Left ventricle myocardium inferior (tissue), 1 donor: Measurements from ENCODE around the gene CYP4A22. TPM values are rescaled to one million over a fixed set of nuclear protein-coding genes. Genes with fewer than 3 reads are reported as not detected.

Source experiments
- DNase-seq: peaks from one replicate; pipeline ENCODE4 v3.0.0-alpha.2; 2020
- H3K27ac ChIP-seq: fragments of 200-600 bp; replicated peaks from 2 replicates; pipeline ENCODE4 v1.8.0; 2021
- H3K27me3 ChIP-seq: fragments of 200-600 bp; 2 replicates; pipeline ENCODE4 v1.8.0; 2021; ENCODE audit warnings: low read depth
- H3K36me3 ChIP-seq: fragments of 200-600 bp; 2 replicates; pipeline ENCODE4 v1.8.0; 2021
- H3K4me1 ChIP-seq: fragments of 200-600 bp; 2 replicates; pipeline ENCODE4 v1.8.0; 2021
- H3K4me3 ChIP-seq: fragments of 200-600 bp; 2 replicates; pipeline ENCODE4 v1.8.0; 2021; ENCODE audit warnings: mild to moderate bottlenecking, moderate library complexity
- H3K9me3 ChIP-seq: fragments of 200-600 bp; replicated peaks from 2 replicates; pipeline ENCODE4 v1.8.0; 2021
- intact Hi-C: fragments of 100-400 bp; cut with micrococcal nuclease; formaldehyde crosslinking; loops from one replicate; pipeline ENCODE4 v1.11.0; 2022
- total RNA-seq: library from RNA; stranded (reverse); fragmentation: NEBNext Ultra II Directional; extraction: Animal tissue kit (Norgen Biotek cat#: 25700); gene quantifications from one replicate; pipeline ENCODE4 v1.2.1, GENCODE V29; 2021
- TF ChIP-seq, protein P1 (sequence below): fragments of 200-600 bp; IDR thresholded peaks from 2 replicates; pipeline ENCODE4 v1.8.0; 2021; ENCODE audit warnings: antibody characterized with exemption, mild to moderate bottlenecking, borderline replicate concordance
- donor health status: DM: no; HTN: yes; CAD: no; lungs with severe emphysema.

Gene CYP4A22
- total RNA-seq, 1 donor from 2014 or later: not detected

DNA sequence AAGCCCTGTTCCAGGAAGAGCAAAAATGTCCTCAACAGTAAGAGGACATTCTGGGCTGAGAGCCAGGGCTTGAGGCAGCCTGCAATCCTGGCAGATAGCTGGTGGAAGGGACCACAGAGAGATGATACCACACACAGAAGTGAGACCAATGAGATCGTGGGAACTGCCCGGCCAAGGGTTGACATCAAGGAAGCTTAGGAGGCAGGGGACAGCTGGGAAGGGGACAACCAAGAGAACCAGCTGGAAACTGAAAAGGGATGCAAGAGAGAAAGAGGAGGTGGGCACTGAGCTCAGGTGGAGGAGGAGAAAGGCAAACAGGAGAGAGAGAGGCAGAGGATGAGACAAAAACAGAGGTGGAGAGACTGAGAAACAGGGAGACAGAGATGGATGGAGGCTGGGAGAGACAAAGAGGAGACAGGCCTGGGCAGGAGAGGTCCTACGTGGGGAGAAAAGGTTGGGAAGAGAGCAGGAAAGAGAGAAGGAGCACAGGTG, 43.4 kb downstream of the CYP4A22 start:
- Histone ChIP-seq H3K36me3 (no peaks in the 10 kb centered on the region), H3K4me3 (no peak overlapping the region), H3K4me1 (peaks cover 16% of the 10 kb centered on the region), H3K27me3 (peaks cover 39% of the 10 kb centered on the region), H3K9me3 (no peaks in the 10 kb centered on the region), H3K27ac (no peak overlapping the region)
- no peak for DNase-seq
- TF ChIP-seq, protein P1, sequence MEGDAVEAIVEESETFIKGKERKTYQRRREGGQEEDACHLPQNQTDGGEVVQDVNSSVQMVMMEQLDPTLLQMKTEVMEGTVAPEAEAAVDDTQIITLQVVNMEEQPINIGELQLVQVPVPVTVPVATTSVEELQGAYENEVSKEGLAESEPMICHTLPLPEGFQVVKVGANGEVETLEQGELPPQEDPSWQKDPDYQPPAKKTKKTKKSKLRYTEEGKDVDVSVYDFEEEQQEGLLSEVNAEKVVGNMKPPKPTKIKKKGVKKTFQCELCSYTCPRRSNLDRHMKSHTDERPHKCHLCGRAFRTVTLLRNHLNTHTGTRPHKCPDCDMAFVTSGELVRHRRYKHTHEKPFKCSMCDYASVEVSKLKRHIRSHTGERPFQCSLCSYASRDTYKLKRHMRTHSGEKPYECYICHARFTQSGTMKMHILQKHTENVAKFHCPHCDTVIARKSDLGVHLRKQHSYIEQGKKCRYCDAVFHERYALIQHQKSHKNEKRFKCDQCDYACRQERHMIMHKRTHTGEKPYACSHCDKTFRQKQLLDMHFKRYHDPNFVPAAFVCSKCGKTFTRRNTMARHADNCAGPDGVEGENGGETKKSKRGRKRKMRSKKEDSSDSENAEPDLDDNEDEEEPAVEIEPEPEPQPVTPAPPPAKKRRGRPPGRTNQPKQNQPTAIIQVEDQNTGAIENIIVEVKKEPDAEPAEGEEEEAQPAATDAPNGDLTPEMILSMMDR: no peak
- intact Hi-C loops: no loop called here

DNA sequence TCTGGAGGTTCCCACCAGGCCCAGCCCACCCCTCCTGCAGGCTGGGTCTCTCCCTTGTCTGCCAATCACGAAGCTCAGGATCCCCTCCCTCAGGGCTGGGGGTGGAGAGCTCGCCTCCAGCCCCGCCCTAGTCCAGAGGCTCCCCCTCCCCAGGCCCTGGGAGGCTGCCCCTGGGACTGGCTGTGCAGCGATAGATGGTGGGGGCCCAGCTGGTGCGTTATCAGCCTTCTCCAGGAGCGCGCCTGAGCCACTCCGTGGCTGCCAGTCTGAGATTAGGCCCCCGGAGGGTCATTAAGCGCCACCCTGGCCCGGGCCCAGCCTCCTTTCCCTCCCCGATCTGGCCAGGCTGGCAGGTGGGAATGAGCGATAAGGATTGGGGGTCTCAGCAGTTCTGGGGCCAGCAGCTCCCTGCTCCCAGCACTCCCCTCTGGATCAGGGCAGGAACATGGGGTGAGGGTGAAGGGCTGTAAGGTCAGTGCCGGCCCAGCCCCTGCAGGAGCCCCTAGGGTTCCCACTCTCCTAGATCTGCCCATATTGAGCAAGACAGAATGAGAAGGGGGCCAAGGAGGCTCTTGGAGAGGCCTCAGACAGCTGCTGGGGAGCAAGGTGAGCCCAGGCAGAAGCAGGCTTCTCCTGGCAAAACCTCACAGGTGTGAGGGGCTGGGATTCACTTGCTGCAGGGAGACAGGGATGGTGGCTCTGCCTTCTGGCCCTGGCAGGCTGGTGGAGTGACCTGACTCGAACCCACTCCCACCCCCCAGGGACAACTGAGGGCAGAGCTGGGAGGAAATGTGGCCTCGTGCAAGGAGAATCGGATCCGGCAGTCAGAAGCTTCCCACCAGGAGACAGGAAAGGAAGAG, 44.1 kb downstream of the CYP4A22 start:
- TF ChIP-seq, protein P1: no peak
- no peak overlapping the region for H3K4me3 ChIP-seq
- intact Hi-C loops: no loop called here
- H3K27ac ChIP-seq: no peak overlapping the region
- peaks cover 16% of the 10 kb centered on the region for H3K4me1 ChIP-seq
- DNase-seq: no peak
- no peaks in the 10 kb centered on the region for H3K36me3 ChIP-seq
- H3K9me3 ChIP-seq: no peaks in the 10 kb centered on the region
- peaks cover 39% of the 10 kb centered on the region for H3K27me3 ChIP-seq

DNA sequence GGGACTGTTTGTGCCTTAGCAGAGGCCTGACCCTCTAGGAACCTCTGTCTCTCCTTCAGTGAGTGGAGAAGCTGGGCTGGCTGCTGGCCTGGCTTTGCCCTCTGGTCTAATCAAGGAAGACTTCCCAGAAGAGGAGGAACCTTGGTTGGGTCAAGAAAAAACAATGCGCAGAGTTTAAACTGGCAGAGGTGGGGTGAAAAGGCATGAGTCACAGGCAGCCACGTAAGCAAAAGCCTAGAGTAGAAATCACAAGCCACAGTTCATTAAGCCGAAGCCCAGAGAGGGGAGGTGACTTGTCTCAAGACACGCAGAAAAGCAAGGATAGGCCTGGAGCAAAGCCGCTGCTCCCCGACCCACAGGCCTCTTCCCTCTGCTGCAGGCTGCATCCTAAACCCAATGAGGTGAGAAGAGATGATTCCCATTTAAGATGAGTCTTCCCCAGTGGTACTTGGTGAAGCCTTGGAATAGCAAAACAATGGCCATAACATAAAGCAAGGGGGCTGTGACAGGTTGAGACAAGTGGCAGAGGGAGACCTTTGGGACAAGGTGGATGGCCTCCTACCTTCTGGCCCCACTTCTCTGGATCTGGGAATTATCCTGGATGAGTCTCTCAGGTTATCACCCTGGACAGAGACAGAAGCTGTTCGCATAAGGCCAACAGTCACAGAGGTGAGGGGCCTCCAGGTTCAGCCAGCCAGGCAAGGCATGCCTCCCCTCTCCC, 44.9 kb downstream of the CYP4A22 start:
- no peaks in the 10 kb centered on the region for H3K36me3 ChIP-seq
- H3K4me3 ChIP-seq: no peak overlapping the region
- H3K9me3 ChIP-seq: no peaks in the 10 kb centered on the region
- no peak for DNase-seq
- no peak overlapping the region for H3K27ac ChIP-seq
- peaks cover 39% of the 10 kb centered on the region for H3K27me3 ChIP-seq
- TF ChIP-seq, protein P1: no peak
- peaks cover 16% of the 10 kb centered on the region for H3K4me1 ChIP-seq
- intact Hi-C loops: no loop called here

DNA sequence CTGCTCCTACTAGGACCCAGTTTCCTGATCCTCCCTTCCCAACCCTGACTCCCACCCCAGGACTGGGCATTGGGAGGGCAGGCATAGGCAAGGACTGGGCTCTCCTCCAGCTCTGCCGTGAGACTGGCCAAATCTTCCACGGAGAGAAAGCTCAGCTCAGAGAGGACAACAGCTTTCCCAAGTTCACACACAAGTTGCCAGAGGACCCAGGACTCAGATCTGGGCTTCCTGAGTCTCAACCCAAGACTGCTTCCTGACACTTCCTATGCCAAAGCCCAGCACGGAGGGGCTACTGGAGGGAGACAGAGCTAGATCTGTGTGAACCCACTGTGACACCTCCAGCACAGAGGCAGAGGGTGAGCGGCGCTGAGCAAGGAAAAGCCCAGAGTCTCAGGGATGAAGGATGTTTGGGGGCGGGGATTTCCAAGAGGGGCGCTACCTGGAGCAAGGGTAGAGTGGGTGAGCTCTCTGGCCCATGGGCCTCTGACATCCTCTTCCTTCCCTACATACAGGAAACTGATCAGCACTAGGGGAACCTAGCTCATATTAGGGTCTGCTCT, 45.5 kb downstream of the CYP4A22 start:
- TF ChIP-seq, protein P1: no peak
- intact Hi-C loops: no loop called here
- Histone ChIP-seq H3K27ac (no peak overlapping the region), H3K4me3 (no peak overlapping the region), H3K4me1 (peaks cover 16% of the 10 kb centered on the region), H3K36me3 (no peaks in the 10 kb centered on the region), H3K9me3 (no peaks in the 10 kb centered on the region), H3K27me3 (peaks cover 39% of the 10 kb centered on the region)
- DNase-seq: no peak

DNA sequence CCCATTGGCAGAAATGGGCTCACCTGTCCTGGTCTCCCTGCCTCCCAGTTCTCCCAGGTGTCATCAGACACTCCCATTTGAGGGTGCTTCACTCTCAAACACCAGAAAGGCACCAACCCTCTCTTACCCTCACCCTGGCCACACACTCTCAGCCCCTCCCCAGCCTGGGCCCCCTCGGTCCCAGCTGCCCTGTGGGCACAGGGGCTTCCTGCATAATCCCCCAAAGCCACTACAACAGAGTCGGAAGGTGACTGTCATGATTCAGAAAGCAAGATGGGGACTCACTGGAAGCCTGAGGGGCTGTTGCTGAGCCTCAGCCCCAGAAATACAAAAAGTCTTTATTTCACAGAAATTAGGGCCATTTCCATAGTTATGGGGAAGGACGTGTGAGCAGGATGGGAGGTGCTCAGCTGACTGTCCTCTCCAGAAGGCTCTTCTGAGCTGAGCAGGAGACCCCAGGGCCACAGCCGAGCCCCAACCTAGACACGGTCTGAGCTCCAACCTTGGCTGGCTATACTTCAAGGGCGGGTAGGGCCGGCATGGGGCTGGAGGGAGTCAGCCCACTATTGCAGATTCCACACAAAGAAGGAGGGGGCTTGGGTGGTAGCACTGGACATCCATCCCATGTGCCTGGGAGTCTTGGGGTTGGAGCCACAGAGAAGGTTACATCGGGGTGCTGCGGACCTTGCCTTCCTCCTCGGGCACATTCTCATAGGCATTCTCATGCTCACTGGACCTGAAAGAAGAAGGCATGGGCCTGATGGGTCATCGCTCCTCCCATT, 46.3 kb downstream of the CYP4A22 start:
- H3K27me3 ChIP-seq: peaks cover 39% of the 10 kb centered on the region
- H3K27ac ChIP-seq: no peak overlapping the region
- intact Hi-C loops: no loop called here
- TF ChIP-seq, protein P1: no peak
- H3K36me3 ChIP-seq: no peaks in the 10 kb centered on the region
- H3K9me3 ChIP-seq: no peaks in the 10 kb centered on the region
- no peak overlapping the region for H3K4me3 ChIP-seq
- H3K4me1 ChIP-seq: peaks cover 16% of the 10 kb centered on the region
- no peak for DNase-seq
